Tibial nerve (tissue), 4 donors: Measurements from ENCODE around the gene RYK.

Experiments used
- EP300 ChIP-seq, 2 donors: sonication (generic); formaldehyde crosslinking; IDR thresholded peaks; one replicate each; pipeline ENCODE4 v1.6.1; 2017; ENCODE audit warnings: antibody characterized with exemption in 2 of 2, mild to moderate bottlenecking in 1 of 2
- POLR2A ChIP-seq, 2 donors: fragments of 450-650 bp; IDR thresholded peaks; one replicate each; pipeline ENCODE4 v1.6.1; 2017; ENCODE audit warnings: antibody characterized with exemption in 2 of 2, mild to moderate bottlenecking in 2 of 2, moderate library complexity in 2 of 2
- TF ChIP-seq, protein P1 (sequence below), 5 experiments: fragments of 200-600 bp in 3 of 5; fragments of 450-650 bp in 2 of 5; sonication (generic) in 3 of 5; IDR thresholded peaks; one replicate each; pipeline ENCODE4 v1.5.1; 2016 to 2019; ENCODE audit warnings: antibody characterized with exemption in 5 of 5, mild to moderate bottlenecking in 3 of 5, moderate library complexity in 2 of 5

DNA sequence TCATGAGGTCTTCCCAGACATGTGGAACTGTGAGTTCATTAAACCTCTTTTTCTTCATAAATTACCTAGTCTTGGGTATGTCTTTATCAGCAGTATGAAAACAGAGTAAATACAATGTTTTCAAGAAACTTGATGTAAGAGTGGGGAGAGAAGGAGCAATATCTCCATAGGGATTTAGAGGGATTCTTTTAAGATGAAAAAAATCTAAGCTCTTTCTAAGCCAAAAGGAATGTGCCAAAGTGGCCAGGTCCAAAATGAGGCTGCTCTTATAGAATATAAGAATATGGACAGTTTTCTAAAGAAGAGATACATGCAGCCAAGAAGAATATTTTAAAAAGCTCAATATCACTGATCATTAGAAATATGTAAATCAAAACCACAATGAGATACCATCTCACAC lies 23.9 kb upstream of the RYK start:
- no peak for TF ChIP-seq EP300 (IDR thresholded peaks at IDR 0.05)
- TF ChIP-seq, protein P1, sequence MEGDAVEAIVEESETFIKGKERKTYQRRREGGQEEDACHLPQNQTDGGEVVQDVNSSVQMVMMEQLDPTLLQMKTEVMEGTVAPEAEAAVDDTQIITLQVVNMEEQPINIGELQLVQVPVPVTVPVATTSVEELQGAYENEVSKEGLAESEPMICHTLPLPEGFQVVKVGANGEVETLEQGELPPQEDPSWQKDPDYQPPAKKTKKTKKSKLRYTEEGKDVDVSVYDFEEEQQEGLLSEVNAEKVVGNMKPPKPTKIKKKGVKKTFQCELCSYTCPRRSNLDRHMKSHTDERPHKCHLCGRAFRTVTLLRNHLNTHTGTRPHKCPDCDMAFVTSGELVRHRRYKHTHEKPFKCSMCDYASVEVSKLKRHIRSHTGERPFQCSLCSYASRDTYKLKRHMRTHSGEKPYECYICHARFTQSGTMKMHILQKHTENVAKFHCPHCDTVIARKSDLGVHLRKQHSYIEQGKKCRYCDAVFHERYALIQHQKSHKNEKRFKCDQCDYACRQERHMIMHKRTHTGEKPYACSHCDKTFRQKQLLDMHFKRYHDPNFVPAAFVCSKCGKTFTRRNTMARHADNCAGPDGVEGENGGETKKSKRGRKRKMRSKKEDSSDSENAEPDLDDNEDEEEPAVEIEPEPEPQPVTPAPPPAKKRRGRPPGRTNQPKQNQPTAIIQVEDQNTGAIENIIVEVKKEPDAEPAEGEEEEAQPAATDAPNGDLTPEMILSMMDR (IDR thresholded peaks at IDR 0.05) = no peak
- no peak for TF ChIP-seq POLR2A (IDR thresholded peaks at IDR 0.05)
